ENCODE data around the gene POLR2C.

Gene POLR2C

DNA sequence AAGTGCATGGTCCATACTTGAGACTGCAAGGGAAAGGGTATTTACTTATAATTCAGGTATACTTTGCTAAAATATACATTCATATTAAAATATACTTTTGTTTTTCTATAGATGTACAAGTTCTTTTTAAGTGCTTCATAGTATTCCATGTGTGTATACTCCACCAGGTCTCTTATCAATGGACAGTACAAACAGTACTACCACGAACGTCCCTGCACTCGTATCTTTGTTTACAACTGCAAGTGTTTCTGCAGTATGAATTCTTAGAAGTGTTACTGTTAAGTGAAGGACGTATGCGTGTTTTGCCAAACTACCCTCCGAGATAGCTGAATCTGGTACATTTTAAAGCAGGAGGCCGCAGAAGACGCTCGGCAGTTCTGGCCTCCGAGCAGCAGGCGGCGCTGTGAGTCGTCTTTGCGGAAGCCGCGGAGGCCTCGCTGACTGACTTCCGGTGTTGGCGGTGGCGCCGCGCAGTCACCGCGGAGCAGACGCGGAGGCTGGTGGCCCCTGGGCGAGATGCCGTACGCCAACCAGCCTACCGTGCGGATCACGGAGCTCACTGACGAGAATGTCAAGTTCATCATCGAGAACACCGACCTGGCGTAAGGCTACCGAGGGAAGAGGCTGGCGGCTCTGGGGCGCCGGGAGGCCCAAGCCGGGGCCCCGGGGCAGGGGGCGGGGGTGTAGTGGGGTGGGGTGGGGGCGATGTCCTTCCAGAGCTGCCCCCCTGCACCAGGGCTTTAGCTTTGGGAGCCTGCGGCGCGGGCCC lies at the start of gene POLR2C:
TSS of gene POLR2C (plus strand) at position 471 of the 769 bp plus-strand sequence. CDS start at position 517, 46 bp downstream.
- H3K27me3 ChIP-seq (ENCODE audit: control insufficient read depth, insufficient read depth, low read length) = no peaks in the 10 kb centered on the region
- H3K4me3 ChIP-seq (ENCODE audit: low read length) = peak within 1 kb of the TSS; percentile 91
- H3K9me3 ChIP-seq (ENCODE audit: control insufficient read depth, low read length) = no peaks in the 10 kb centered on the region

GRCh38 chr16:57413301-57413730 lies 49.2 kb upstream of the POLR2C start:
- Histone ChIP-seq H3K4me1 (ENCODE audit: control insufficient read depth, insufficient read depth, low read length) (peaks cover 25% of the 10 kb centered on the region), H3K4me3 (ENCODE audit: low read length) (no peak overlapping the region), H3K9me3 (ENCODE audit: control insufficient read depth, low read length) (no peaks in the 10 kb centered on the region), H3K27me3 (ENCODE audit: control insufficient read depth, insufficient read depth, low read length) (peaks cover 2% of the 10 kb centered on the region), H3K9ac (ENCODE audit: low read length) (no peak overlapping the region), H3K36me3 (ENCODE audit: control insufficient read depth, insufficient read depth, low read length) (no peaks in the 10 kb centered on the region)

More for the DNA sequence above, at the start of gene POLR2C:
- Histone ChIP-seq H3K4me1 (ENCODE audit: control insufficient read depth, insufficient read depth, low read length) (peaks cover 14% of the 10 kb centered on the region), H3K36me3 (ENCODE audit: control insufficient read depth, insufficient read depth, low read length) (peaks cover 26% of the 10 kb centered on the region), H3K9ac (ENCODE audit: low read length) (peak within 1 kb of the TSS; percentile 84)

DNA sequence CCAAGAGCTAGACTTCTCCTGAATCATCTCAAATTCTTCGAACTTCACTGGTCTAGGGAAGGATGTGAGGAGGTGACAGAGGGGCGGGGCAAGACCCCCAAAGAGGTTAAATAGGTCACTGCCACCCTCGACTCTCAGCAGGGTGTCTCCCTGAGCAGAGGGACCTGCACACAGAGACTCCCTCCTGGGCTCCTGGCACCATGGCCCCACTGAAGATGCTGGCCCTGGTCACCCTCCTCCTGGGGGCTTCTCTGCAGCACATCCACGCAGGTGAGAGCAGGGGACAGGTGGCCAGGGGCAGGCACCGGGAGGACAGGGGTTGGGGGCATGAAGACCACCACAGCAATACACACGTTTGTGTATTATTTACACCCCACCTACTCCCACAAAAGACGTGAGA lies 48.7 kb upstream of the POLR2C start:
- no peaks in the 10 kb centered on the region for H3K9me3 ChIP-seq (ENCODE audit: control insufficient read depth, low read length)
- no peaks in the 10 kb centered on the region for H3K36me3 ChIP-seq (ENCODE audit: control insufficient read depth, insufficient read depth, low read length)

DNA sequence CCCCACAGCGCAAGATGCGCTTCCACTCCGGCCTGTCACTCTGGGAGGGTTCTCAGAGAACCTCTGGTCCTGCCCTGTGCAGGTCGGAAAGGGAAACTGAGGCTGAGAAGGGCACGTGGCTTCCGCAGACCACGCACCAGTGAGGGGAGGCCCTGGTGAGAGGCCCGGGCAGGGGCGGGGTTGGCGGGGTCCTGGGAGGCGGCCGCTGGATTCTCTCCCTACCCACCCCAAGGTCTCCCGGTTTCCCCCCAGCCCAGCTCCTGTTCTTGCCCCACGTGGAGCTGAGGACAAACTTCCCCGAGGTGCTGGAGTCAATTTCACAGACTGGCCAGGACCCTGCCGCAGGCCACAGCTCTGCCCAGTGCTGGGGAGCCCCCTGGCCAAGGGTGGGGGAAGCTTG lies 46.4 kb upstream of the POLR2C start:
- H3K9ac ChIP-seq (ENCODE audit: low read length) = no peak overlapping the region
- no peak overlapping the region for H3K4me3 ChIP-seq (ENCODE audit: low read length)
- H3K4me1 ChIP-seq (ENCODE audit: control insufficient read depth, insufficient read depth, low read length) = peaks cover 27% of the 10 kb centered on the region
- H3K27me3 ChIP-seq (ENCODE audit: control insufficient read depth, insufficient read depth, low read length) = peaks cover 2% of the 10 kb centered on the region
- no peaks in the 10 kb centered on the region for H3K9me3 ChIP-seq (ENCODE audit: control insufficient read depth, low read length)
- H3K36me3 ChIP-seq (ENCODE audit: control insufficient read depth, insufficient read depth, low read length) = no peaks in the 10 kb centered on the region

More for the DNA sequence above, 48.7 kb upstream of the POLR2C start:
- H3K9ac ChIP-seq (ENCODE audit: low read length) = no peak overlapping the region
- peaks cover 2% of the 10 kb centered on the region for H3K27me3 ChIP-seq (ENCODE audit: control insufficient read depth, insufficient read depth, low read length)
- H3K4me3 ChIP-seq (ENCODE audit: low read length) = no peak overlapping the region
- H3K4me1 ChIP-seq (ENCODE audit: control insufficient read depth, insufficient read depth, low read length) = peaks cover 28% of the 10 kb centered on the region

DNA sequence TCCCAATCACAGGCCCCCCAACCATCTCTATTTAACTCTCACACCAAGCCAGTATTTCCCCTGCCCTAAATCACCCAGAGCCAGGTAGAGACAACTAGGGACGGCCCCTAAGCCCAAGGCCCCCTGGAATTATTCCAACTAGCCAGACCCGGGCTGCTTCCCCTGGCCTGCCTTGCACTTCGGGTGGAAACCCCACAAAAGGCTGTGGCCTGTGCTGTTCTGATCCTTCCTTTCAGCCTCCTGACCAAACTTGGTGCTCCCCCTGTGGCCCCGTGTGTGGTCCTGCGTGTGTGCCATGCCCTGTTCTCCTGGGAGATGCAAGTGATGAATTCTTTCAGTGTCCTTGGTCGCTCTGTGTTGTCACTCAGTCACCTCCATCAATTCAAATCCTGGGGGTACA lies 43.0 kb upstream of the POLR2C start:
- Histone ChIP-seq H3K4me1 (ENCODE audit: control insufficient read depth, insufficient read depth, low read length) (peaks cover 27% of the 10 kb centered on the region), H3K9ac (ENCODE audit: low read length) (peak overlapping the region; percentile 43), H3K4me3 (ENCODE audit: low read length) (no peak overlapping the region)

GRCh38 chr16:57422026-57422944 lies 40.2 kb upstream of the POLR2C start:
- Histone ChIP-seq H3K36me3 (ENCODE audit: control insufficient read depth, insufficient read depth, low read length) (no peaks in the 10 kb centered on the region), H3K4me1 (ENCODE audit: control insufficient read depth, insufficient read depth, low read length) (peaks cover 18% of the 10 kb centered on the region), H3K9me3 (ENCODE audit: control insufficient read depth, low read length) (no peaks in the 10 kb centered on the region), H3K9ac (ENCODE audit: low read length) (no peak overlapping the region), H3K27me3 (ENCODE audit: control insufficient read depth, insufficient read depth, low read length) (no peaks in the 10 kb centered on the region), H3K4me3 (ENCODE audit: low read length) (no peak overlapping the region)

More for the DNA sequence above, 43.0 kb upstream of the POLR2C start:
- no peaks in the 10 kb centered on the region for H3K27me3 ChIP-seq (ENCODE audit: control insufficient read depth, insufficient read depth, low read length)
- H3K9me3 ChIP-seq (ENCODE audit: control insufficient read depth, low read length) = no peaks in the 10 kb centered on the region
- no peaks in the 10 kb centered on the region for H3K36me3 ChIP-seq (ENCODE audit: control insufficient read depth, insufficient read depth, low read length)

DNA sequence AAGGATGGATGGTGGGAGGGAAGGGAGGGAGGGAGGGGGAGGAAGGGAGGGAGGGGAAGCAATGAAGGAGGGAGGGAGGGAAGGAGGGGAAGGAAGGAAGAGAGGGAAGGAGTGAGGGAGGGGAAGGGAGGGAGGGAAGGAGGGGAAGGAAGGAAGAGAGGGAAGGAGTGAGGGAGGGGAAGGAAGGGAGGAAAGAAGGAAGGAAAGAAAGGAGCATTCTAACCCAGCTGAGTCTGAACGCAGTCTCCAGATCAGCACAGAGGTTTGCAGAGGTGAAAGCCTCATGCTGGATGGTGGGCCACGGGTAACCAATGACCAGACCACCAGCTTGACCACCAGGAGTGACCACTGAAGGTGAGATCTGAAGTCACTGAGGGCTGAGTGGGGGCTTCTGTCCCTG lies 39.3 kb upstream of the POLR2C start:
- H3K4me1 ChIP-seq (ENCODE audit: control insufficient read depth, insufficient read depth, low read length) = peaks cover 10% of the 10 kb centered on the region
- H3K9ac ChIP-seq (ENCODE audit: low read length) = no peak overlapping the region
- H3K27me3 ChIP-seq (ENCODE audit: control insufficient read depth, insufficient read depth, low read length) = no peaks in the 10 kb centered on the region
- H3K4me3 ChIP-seq (ENCODE audit: low read length) = no peak overlapping the region
- H3K36me3 ChIP-seq (ENCODE audit: control insufficient read depth, insufficient read depth, low read length) = no peaks in the 10 kb centered on the region
- no peaks in the 10 kb centered on the region for H3K9me3 ChIP-seq (ENCODE audit: control insufficient read depth, low read length)

GRCh38 chr16:57424583-57424982 lies 37.9 kb upstream of the POLR2C start:
- Histone ChIP-seq H3K9ac (ENCODE audit: low read length) (no peak overlapping the region), H3K36me3 (ENCODE audit: control insufficient read depth, insufficient read depth, low read length) (no peaks in the 10 kb centered on the region), H3K9me3 (ENCODE audit: control insufficient read depth, low read length) (no peaks in the 10 kb centered on the region), H3K27me3 (ENCODE audit: control insufficient read depth, insufficient read depth, low read length) (no peaks in the 10 kb centered on the region), H3K4me1 (ENCODE audit: control insufficient read depth, insufficient read depth, low read length) (no peaks in the 10 kb centered on the region), H3K4me3 (ENCODE audit: low read length) (no peak overlapping the region)

DNA sequence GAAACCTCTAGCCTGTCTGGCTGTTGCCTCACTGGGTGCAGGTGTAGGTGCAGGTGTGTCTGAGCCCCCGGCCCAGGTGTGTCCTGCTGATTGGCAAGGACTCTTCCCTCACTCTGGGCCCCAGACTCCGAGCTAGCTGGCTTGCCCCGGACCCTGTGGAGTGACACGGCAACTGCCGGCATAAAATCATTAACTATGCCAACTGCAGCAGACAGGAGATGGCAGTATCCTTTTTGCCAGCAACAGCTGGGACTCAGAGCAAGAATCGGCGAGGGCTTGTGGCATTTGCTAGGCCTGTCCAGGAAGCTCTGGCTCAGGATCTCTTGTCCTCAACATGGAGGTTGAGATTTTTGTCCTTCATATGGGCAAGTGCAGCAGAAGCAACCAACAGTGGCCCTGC lies 36.1 kb upstream of the POLR2C start:
- H3K36me3 ChIP-seq (ENCODE audit: control insufficient read depth, insufficient read depth, low read length) = peaks cover 9% of the 10 kb centered on the region
- no peaks in the 10 kb centered on the region for H3K27me3 ChIP-seq (ENCODE audit: control insufficient read depth, insufficient read depth, low read length)
- H3K4me3 ChIP-seq (ENCODE audit: low read length) = no peak overlapping the region
- no peaks in the 10 kb centered on the region for H3K9me3 ChIP-seq (ENCODE audit: control insufficient read depth, low read length)
- no peaks in the 10 kb centered on the region for H3K4me1 ChIP-seq (ENCODE audit: control insufficient read depth, insufficient read depth, low read length)
- H3K9ac ChIP-seq (ENCODE audit: low read length) = no peak overlapping the region

DNA sequence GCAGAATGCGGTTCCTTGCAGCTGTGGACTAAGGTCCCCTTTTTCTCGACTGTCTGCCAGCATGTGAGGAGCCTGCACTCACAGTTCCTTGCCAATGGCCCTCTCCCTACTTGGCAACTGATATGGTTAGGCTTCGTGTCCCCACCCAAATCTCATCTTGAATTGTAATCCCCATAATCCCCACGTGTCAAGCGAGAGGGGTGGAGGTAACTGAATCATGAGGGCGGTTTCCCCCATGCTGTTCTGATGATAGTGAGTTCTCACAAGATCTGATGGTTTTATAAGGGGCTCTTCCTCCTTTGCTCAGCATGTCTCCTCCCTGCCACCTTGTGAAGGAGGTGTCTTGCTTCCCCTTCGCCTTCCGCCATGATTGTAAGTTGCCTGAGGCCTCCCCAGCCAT lies 35.2 kb upstream of the POLR2C start:
- Histone ChIP-seq H3K4me1 (ENCODE audit: control insufficient read depth, insufficient read depth, low read length) (no peaks in the 10 kb centered on the region), H3K36me3 (ENCODE audit: control insufficient read depth, insufficient read depth, low read length) (peaks cover 9% of the 10 kb centered on the region)

GRCh38 chr16:57427824-57428223 lies 34.7 kb upstream of the POLR2C start:
- no peak overlapping the region for H3K4me3 ChIP-seq (ENCODE audit: low read length)
- no peaks in the 10 kb centered on the region for H3K9me3 ChIP-seq (ENCODE audit: control insufficient read depth, low read length)
- no peaks in the 10 kb centered on the region for H3K27me3 ChIP-seq (ENCODE audit: control insufficient read depth, insufficient read depth, low read length)
- no peak overlapping the region for H3K9ac ChIP-seq (ENCODE audit: low read length)
- H3K4me1 ChIP-seq (ENCODE audit: control insufficient read depth, insufficient read depth, low read length) = no peaks in the 10 kb centered on the region
- peaks cover 9% of the 10 kb centered on the region for H3K36me3 ChIP-seq (ENCODE audit: control insufficient read depth, insufficient read depth, low read length)

More for the DNA sequence above, 35.2 kb upstream of the POLR2C start:
- Histone ChIP-seq H3K4me3 (ENCODE audit: low read length) (no peak overlapping the region), H3K27me3 (ENCODE audit: control insufficient read depth, insufficient read depth, low read length) (no peaks in the 10 kb centered on the region), H3K9ac (ENCODE audit: low read length) (no peak overlapping the region), H3K9me3 (ENCODE audit: control insufficient read depth, low read length) (no peaks in the 10 kb centered on the region)

DNA sequence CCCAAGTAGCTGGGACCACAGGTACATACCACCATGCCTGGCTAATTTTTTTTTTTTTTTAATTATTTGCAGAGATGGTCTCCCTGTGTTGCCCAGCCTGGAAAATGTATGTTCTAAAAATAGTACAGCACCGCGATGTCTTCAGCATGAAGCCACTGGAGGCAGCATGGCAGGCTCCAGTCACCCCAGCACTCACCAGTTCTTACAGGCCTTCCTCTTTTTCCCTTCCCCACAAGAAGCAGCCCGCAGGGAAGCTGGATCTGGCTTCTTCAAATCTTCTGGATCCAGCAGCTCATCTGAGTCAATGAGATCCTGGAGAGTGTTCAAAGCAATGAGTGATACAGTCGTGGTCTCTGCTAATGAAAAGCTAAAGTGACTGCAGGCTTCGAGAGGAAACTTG lies 31.5 kb upstream of the POLR2C start:
- Histone ChIP-seq H3K4me1 (ENCODE audit: control insufficient read depth, insufficient read depth, low read length) (no peaks in the 10 kb centered on the region), H3K9me3 (ENCODE audit: control insufficient read depth, low read length) (no peaks in the 10 kb centered on the region), H3K4me3 (ENCODE audit: low read length) (no peak overlapping the region), H3K36me3 (ENCODE audit: control insufficient read depth, insufficient read depth, low read length) (peaks cover 24% of the 10 kb centered on the region), H3K27me3 (ENCODE audit: control insufficient read depth, insufficient read depth, low read length) (no peaks in the 10 kb centered on the region), H3K9ac (ENCODE audit: low read length) (no peak overlapping the region)

Measured in mucosa of stomach (tissue), 1 donor.